Brain microvascular endothelial cell (primary cell): Measurements from ENCODE around the gene SNRPE.

ENCODE experiments used
- DNase-seq: peaks from one replicate; pipeline ENCODE4 v3.0.0-alpha.2; 2020
- H3K27ac ChIP-seq: fragments of 250-450 bp; sonication (Bioruptor Pico); 2 replicates; pipeline ENCODE4 v1.5.1; 2020; ENCODE audit warnings: mild to moderate bottlenecking, moderate library complexity
- H3K27me3 ChIP-seq: fragments of 250-450 bp; sonication (Bioruptor Pico); replicated peaks from 2 replicates; pipeline ENCODE4 v1.5.1; 2020; ENCODE audit warnings: mild to moderate bottlenecking
- H3K36me3 ChIP-seq: fragments of 250-450 bp; sonication (Bioruptor Pico); replicated peaks from 2 replicates; pipeline ENCODE4 v1.5.1; 2020; ENCODE audit warnings: mild to moderate bottlenecking
- H3K4me3 ChIP-seq: 2 replicates; pipeline ENCODE4 v1.5.1; 2011; ENCODE audit warnings: low read depth, mild to moderate bottlenecking, control low read depth, low read length, moderate library complexity
- in situ Hi-C: cut with HindIII; loops from 2 replicates; pipeline ENCODE4 v1.10.0; 2017; ENCODE audit warnings: low sequenced_read_pairs, low pct_ligation_motif_present
- TF ChIP-seq, protein P1 (sequence below): IDR thresholded peaks from 2 replicates; pipeline ENCODE4 v1.5.1; 2011; ENCODE audit warnings: low read depth, mild to moderate bottlenecking, moderate library complexity, low read length, control low read depth, inconsistent platforms; ENCODE audit errors: missing control alignments

The SNRPE gene

DNA sequence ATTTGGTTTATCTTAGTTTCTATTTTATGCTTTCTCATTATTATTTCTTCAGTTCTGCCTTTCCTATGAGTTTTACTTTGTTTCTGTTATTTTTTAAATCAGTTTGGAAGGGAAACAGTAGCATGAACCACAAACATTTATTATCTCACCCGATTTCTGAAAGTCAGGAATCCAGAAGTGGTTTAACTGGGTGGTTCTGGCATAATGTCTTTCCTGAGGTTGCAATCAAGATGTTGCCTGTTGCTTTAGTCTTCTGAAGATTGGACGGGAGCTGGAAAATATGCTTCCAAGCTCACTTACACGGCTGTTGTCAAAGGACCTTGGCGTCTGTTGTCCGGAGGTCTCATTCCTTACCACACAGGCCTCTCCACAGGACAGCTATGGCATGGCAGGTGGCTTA is 50.4 kb downstream of the SNRPE start:
- TF ChIP-seq, protein P1, sequence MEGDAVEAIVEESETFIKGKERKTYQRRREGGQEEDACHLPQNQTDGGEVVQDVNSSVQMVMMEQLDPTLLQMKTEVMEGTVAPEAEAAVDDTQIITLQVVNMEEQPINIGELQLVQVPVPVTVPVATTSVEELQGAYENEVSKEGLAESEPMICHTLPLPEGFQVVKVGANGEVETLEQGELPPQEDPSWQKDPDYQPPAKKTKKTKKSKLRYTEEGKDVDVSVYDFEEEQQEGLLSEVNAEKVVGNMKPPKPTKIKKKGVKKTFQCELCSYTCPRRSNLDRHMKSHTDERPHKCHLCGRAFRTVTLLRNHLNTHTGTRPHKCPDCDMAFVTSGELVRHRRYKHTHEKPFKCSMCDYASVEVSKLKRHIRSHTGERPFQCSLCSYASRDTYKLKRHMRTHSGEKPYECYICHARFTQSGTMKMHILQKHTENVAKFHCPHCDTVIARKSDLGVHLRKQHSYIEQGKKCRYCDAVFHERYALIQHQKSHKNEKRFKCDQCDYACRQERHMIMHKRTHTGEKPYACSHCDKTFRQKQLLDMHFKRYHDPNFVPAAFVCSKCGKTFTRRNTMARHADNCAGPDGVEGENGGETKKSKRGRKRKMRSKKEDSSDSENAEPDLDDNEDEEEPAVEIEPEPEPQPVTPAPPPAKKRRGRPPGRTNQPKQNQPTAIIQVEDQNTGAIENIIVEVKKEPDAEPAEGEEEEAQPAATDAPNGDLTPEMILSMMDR = no peak
- in situ Hi-C loops = no loop called here
- Histone ChIP-seq H3K27ac (no peak overlapping the region), H3K4me3 (no peak overlapping the region), H3K36me3 (no peaks in the 10 kb centered on the region), H3K27me3 (no peaks in the 10 kb centered on the region)
- no peak for DNase-seq

DNA sequence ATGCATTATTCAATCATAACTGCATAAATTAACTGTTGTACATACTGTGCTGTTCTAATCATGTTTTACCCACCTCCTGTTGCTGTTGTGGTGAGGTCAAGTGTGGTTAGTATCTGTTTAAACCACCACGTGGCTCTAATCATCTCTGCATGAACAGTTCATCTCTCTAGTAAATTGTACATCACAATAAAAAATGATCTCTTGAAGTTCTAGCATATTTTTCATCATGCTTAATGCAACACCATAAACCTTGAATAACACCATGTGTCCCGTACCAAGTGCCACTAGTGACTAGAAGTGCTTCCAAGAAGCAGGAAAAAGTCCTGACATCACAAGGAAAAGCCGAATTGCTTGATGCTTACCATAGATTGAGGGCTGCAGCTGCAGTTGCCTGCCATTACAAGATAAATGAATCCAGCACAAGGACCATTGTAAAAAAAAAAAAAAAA is 51.7 kb downstream of the SNRPE start:
- in situ Hi-C loops = no loop called here
- TF ChIP-seq, protein P1 = no peak
- Histone ChIP-seq H3K27me3 (no peaks in the 10 kb centered on the region), H3K4me3 (no peak overlapping the region), H3K36me3 (no peaks in the 10 kb centered on the region), H3K27ac (no peak overlapping the region)
- DNase-seq = no peak

DNA sequence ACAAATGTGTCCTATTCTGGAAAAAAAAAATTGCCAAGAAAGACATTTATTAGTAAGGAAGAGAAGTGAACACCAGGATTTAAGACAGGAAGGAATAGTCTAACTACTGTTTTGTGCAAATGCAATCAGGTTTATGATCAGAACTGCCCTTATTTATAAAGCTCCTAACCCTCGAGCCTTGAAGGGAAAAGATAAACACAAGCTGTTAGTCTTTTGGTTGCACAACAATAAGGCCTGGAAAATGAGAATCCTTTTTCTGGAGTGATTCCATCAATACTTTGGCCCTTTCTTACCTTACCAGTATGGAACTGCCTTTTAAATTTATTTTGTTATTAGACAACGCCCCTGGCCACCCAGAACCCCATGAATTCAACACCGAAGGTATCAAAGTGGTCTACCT is 52.9 kb downstream of the SNRPE start:
- Histone ChIP-seq H3K36me3 (no peaks in the 10 kb centered on the region), H3K27ac (no peak overlapping the region), H3K4me3 (no peak overlapping the region), H3K27me3 (no peaks in the 10 kb centered on the region)
- TF ChIP-seq, protein P1 = no peak
- no peak for DNase-seq
- in situ Hi-C loops = no loop called here

DNA sequence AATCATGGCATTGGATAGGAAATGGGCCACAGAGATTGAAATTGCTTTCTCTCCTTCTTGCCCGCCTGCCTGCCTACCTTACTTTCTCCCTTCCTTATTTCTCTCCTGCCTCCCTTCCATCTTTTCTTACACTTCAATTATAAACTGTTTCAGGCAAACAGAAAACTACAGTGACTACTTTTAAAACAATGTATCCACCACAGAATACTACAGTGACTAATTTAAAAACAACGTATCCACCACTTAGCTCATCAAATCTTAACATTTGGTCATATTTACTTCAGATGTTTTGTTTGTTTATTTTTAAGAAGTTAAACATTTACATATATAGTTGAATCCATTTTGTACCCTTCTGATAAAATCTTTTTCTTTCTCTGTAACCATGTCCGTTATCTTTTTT is 54.4 kb downstream of the SNRPE start:
- DNase-seq = no peak
- in situ Hi-C loops = no loop called here
- no peaks in the 10 kb centered on the region for H3K36me3 ChIP-seq

DNA sequence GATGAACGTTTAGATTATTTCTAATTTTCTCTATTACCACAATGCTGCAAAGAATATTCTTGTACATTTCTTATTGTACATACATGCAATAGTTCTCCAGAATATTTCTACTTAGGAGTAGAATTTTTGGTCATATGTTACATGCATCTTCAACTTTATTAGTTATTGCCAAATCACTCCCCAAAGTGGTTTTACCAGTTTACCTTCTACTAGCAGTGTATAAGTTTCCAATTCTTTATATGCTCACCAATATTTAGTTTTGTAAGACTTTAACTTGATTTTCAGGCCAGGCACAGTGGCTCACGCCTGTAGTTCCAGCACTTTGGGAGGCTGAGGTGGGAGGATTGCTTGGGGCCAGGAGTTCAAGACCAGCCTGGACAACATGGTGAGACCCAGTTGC is 55.4 kb downstream of the SNRPE start:
- H3K36me3 ChIP-seq = no peaks in the 10 kb centered on the region
- DNase-seq = no peak
- H3K4me3 ChIP-seq = no peak overlapping the region
- in situ Hi-C loops = no loop called here
- H3K27ac ChIP-seq = no peak overlapping the region
- H3K27me3 ChIP-seq = no peaks in the 10 kb centered on the region
- TF ChIP-seq, protein P1 = no peak

More for the DNA sequence above, 54.4 kb downstream of the SNRPE start:
- Histone ChIP-seq H3K27ac (peak overlapping the region; percentile 53), H3K27me3 (no peaks in the 10 kb centered on the region), H3K4me3 (no peak overlapping the region)
- TF ChIP-seq, protein P1 = no peak
